Measurements from ENCODE around the gene EXD3.

The EXD3 gene

DNA sequence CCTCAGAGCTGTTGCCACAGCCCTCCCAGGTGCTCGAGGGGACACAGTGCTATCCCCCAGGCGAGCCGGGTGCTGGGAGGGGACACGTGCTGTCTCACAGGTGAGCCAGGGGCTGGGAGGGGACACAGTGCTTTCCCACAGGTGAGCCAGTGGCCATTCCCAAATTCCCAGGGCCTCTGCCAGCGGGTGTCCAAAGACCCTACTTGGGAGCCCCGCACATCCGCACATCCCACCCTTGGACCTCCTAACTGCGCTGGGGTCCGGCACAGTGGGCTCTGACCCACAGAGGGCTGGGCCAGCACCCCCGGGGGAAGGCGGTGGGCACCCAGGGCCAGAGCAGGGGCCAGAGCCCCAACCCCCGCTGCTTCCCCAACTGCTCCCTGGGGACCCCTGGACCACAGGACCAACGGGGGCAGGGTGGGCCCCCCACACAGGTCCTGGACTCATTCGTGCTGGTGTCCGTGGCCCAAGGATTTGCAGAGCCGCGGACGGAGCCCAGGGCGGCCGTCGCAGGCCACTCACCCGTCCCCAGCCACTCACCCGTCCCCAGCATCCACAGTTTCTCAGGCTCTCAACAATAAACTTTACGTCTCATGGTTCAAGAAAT lies 17.9 kb downstream of the EXD3 start:
- H3K27ac ChIP-seq, result no peak overlapping the region
- no peaks in the 10 kb centered on the region for H3K27me3 ChIP-seq (ENCODE audit: insufficient read depth, low read depth, severe bottlenecking)
- no peak overlapping the region for H3K4me3 ChIP-seq (ENCODE audit: low read depth, low read length)
- TF ChIP-seq, protein P1, sequence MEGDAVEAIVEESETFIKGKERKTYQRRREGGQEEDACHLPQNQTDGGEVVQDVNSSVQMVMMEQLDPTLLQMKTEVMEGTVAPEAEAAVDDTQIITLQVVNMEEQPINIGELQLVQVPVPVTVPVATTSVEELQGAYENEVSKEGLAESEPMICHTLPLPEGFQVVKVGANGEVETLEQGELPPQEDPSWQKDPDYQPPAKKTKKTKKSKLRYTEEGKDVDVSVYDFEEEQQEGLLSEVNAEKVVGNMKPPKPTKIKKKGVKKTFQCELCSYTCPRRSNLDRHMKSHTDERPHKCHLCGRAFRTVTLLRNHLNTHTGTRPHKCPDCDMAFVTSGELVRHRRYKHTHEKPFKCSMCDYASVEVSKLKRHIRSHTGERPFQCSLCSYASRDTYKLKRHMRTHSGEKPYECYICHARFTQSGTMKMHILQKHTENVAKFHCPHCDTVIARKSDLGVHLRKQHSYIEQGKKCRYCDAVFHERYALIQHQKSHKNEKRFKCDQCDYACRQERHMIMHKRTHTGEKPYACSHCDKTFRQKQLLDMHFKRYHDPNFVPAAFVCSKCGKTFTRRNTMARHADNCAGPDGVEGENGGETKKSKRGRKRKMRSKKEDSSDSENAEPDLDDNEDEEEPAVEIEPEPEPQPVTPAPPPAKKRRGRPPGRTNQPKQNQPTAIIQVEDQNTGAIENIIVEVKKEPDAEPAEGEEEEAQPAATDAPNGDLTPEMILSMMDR (IDR thresholded peaks at IDR 0.05; ENCODE audit: low read depth, low read length), result no peak
- no peak for DNase-seq
- no peaks in the 10 kb centered on the region for H3K9me3 ChIP-seq (ENCODE audit: severe bottlenecking)
- no peaks in the 10 kb centered on the region for H3K36me3 ChIP-seq

DNA sequence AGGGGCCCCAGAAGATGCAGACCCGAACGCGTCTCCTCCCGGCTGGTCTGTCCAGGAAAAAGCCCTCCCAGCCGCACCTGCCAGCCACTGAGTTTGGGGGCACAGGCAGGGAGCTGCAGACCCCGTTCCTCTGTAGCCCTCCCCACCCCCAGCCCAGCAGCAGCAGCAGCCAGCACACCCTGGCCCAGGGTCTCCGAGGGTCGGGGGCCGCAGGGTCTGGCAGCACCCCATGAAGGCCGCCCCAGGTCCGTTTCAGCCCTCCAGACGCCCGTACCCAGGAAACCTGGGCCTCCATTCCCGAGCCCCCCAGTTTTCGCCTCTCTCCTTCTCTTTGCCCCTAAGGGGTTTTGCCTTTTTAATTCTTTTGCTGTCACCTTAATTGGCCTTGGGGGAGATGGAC lies 19.7 kb downstream of the EXD3 start:
- H3K27ac ChIP-seq, result no peak overlapping the region
- H3K27me3 ChIP-seq (ENCODE audit: insufficient read depth, low read depth, severe bottlenecking), result no peaks in the 10 kb centered on the region
- TF ChIP-seq, protein P1 (IDR thresholded peaks at IDR 0.05; ENCODE audit: low read depth, low read length), result no peak
- no peaks in the 10 kb centered on the region for H3K9me3 ChIP-seq (ENCODE audit: severe bottlenecking)
- H3K4me3 ChIP-seq (ENCODE audit: low read depth, low read length), result no peak overlapping the region
- no peak for DNase-seq
- H3K36me3 ChIP-seq, result no peaks in the 10 kb centered on the region

DNA sequence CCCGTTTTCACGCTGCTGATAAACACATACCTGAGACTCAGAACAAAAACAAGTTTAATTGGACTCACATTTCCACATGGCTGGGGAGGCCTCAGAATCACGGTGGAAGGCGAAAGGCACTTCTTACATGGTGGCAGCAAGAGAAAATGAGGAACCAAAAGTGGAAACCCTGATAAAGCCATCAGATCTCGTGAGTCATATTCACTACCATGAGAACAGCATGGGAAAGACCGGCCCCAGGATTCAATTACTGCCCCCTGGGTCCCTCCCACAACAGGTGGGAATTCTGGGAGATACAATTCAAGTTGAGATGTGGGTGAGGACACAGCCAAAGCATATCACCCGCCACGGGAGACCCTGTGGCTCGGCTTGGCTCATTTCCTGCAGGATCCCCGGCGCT lies 20.2 kb downstream of the EXD3 start:
- TF ChIP-seq, protein P1 (IDR thresholded peaks at IDR 0.05; ENCODE audit: low read depth, low read length), result no peak
- no peak for DNase-seq
- Histone ChIP-seq H3K4me3 (ENCODE audit: low read depth, low read length) (no peak overlapping the region), H3K36me3 (no peaks in the 10 kb centered on the region), H3K27me3 (ENCODE audit: insufficient read depth, low read depth, severe bottlenecking) (no peaks in the 10 kb centered on the region), H3K27ac (no peak overlapping the region), H3K9me3 (ENCODE audit: severe bottlenecking) (no peaks in the 10 kb centered on the region)

DNA sequence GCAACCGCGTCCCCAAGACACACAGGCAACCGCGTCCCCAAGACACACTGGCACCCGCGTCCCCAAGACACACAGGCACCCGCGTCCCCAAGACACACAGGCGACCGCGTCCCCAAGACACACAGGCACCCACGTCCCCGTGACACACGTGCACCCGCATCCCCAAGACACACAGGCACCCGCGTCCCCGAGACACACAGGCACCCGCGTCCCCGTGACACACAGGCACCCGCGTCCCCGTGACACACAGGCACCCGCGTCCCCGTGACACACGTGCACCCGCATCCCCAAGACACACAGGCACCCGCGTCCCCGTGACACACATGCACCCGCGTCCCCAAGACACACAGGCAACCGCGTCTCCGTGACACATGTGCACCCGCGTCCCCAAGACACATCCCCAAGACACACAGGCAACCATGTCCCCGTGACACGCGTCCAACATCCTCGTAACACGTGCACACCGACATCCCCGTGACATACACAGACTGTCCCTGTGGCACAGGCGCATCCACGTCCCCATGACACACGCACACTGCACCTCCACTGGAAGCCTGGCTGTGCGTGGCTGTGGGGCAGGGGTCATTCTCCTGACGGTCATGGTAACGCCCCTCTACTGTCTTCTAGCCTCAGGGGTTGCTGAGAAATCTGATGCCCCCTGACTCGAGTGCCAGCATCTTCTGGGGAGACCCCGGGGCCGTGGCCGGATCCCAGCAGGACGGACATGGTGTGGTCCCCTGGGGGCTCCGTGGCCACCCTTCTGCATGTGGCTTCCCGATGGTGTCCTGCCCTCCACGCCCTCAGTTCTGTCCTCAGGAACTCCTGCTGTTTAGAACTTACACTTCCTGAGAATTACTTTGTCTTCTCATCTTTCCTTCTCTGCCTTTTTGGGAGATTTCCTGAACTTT lies 24.1 kb downstream of the EXD3 start:
- TF ChIP-seq, protein P1 (IDR thresholded peaks at IDR 0.05; ENCODE audit: low read depth, low read length), result no peak
- Histone ChIP-seq H3K9me3 (ENCODE audit: severe bottlenecking) (no peaks in the 10 kb centered on the region), H3K27me3 (ENCODE audit: insufficient read depth, low read depth, severe bottlenecking) (no peaks in the 10 kb centered on the region), H3K36me3 (no peaks in the 10 kb centered on the region), H3K27ac (no peak overlapping the region), H3K4me3 (ENCODE audit: low read depth, low read length) (no peak overlapping the region)
- no peak for DNase-seq

DNA sequence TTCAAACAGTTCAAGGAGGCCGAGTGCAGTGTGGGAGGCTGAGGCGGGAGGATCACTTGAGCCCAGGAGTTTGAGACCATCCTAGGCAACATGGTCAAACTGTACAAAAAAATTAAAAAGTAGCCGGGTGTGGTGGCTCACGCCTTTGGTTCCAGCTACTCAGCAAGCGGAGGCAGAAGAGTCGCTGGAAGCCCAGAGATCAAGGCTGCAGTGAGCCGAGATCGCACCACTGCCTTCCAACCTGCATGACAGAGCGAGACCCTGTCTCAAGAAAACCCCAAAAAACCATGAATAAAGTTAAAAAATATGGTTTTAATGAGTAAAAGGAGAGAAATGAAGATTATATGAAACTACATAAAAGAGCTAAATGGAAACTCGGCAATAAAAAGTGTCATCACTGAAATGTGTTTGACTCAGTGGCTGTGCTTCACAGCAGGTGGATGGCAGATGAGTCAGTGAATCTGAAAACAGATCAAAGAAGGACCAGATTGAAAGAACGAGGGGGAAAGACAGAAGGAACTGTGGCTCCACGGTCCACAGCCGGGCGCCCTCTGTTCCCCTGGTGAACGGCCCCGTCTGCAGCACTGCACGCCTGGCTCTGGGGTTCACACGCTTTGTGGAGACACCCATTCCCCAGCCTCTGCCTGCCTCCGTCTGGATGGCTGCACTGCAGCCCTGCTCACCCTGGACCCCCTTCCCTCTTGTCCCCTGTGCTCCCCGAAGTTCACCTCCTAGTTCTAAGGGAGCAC lies 25.1 kb downstream of the EXD3 start:
- Histone ChIP-seq H3K27ac (no peak overlapping the region), H3K27me3 (ENCODE audit: insufficient read depth, low read depth, severe bottlenecking) (no peaks in the 10 kb centered on the region), H3K36me3 (no peaks in the 10 kb centered on the region), H3K4me3 (ENCODE audit: low read depth, low read length) (no peak overlapping the region), H3K9me3 (ENCODE audit: severe bottlenecking) (no peaks in the 10 kb centered on the region)
- TF ChIP-seq, protein P1 (IDR thresholded peaks at IDR 0.05; ENCODE audit: low read depth, low read length), result no peak
- no peak for DNase-seq

All from WERI-Rb-1 (cell line).